ENCODE measurements around the gene DPYSL5. TPM values are rescaled to one million over a fixed set of nuclear protein-coding genes. Genes with fewer than 3 reads are reported as not detected.
A peak's percentile ranks its signal among the peaks of the same experiment; 100 is the strongest.

DPYSL5 gene
- total and polyA plus RNA-seq, 4 donors = not detected

DNA sequence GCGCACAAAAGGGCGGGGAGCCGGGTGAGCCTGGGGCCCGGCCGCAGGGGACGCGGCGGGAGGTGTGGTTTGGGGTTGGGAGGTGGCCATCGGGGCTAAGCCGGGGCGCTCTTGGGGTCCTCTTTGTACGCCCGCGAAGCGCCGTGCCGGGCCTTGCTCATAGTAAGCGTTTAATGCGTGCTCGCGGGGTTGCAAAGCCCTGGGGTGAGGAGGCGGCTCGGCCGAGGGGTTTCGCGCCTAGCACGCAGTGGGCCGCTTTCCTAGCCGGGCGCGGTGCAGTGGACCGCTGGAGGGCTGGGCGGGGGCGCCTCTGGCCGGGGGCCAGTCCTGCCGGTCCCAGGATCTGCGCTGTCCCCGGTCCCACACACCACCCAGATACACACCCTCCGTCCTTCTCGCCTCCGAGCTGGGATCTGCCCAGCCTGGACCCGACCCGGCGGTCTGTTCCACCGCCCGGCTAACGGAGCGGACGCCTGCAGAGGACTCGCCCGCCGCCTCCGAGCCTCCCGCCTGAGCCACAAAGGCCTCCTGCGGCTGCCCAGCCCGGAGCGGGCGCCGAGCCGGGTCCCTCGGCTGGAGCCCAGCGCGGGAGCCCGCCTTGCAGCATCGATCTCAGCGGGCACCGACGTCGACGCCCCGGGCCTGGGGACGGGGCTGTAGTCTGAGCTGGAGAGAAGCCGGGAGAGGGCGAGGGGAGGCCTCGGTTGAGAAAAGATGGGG is 564 bp downstream of the DPYSL5 start:
- H3K4me3 ChIP-seq (ENCODE audit: low read depth in 1 of 3, low read length in 3 of 3) = peak overlapping the region in 1 of 3 donors; percentile 44
- no peak for DNase-seq (ENCODE audit: low spot score)
- no peak overlapping the region for H3K27ac ChIP-seq (ENCODE audit: low read depth in 1 of 2, low read length in 2 of 2)
- 3% methylated on average over 75 of the region's 75 CpGs for WGBS
- H3K27me3 ChIP-seq (ENCODE audit: control insufficient read depth in 4 of 4, insufficient read depth in 4 of 4, low read length in 3 of 4) = peaks cover 7 to 26% (median 17%) of the 10 kb centered on the region in 4 donors
- no peaks in the 10 kb centered on the region for H3K36me3 ChIP-seq (ENCODE audit: control insufficient read depth in 4 of 4, insufficient read depth in 3 of 4, low read depth in 1 of 4, low read length in 3 of 4)
- peaks cover 14 to 37% (median 18%) of the 10 kb centered on the region in 4 donors for H3K4me1 ChIP-seq (ENCODE audit: control insufficient read depth in 4 of 4, insufficient read depth in 4 of 4, low read length in 3 of 4)
- H3K9me3 ChIP-seq (ENCODE audit: control insufficient read depth in 4 of 4, low read length in 3 of 4) = no peaks in the 10 kb centered on the region
- H3K9ac ChIP-seq (ENCODE audit: low read depth in 1 of 2, low read length in 2 of 2) = no peak overlapping the region
- TF ChIP-seq EGR1 (IDR thresholded peaks at IDR 0.05; ENCODE audit: low read depth in 2 of 2) = no peak

DNA sequence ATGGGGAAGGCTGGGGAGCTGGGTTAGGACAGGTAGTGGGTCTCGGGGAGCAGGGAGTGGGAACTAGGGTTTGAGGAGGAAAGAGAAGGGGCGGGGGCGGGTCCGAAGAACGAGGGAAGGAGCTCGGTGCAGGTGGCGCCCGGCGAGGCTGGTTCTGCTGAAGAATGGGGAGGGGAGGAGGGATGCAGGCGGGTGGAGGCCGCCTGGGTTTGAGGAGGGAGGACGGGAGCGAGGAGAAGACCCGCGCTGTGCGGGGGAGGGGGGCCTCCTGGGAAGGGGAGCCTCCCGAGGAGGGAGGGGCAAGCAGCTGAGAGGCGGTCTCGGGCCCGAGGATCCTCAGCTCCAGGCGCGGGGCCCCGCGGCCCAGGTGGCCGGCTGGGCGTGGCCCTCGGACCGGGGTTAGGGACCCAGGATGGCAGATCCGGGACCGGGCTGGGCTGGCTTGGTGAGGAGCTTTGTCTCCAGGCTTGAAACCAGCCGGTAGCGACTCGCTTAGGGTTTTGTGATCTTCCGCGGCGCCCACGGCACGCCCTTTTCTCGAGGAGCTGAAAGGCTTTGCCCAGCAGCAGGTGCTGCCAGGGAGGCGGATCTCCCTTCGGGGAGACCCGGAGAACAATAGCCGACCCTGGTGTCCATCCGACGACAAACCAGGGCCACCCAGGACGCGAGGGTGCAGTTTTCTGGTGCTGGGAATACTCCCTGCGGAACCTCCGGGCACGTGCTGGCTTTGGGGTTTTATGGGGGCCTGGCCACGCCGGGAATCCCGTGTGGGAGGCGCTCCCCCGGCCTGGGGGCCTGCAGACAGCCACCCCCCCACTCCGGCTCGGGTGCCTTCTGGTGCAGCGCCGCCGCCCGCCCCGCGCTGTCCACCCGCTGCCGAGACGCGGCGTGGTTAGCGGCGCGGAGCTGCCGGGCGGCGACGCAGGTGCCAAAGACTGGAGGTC is 1.4 kb downstream of the DPYSL5 start:
- peaks cover 7 to 26% (median 17%) of the 10 kb centered on the region in 4 donors for H3K27me3 ChIP-seq (ENCODE audit: control insufficient read depth in 4 of 4, insufficient read depth in 4 of 4, low read length in 3 of 4)
- DNase-seq (ENCODE audit: low spot score) = no peak

More for the DNA sequence above, 1.4 kb downstream of the DPYSL5 start:
- H3K4me1 ChIP-seq (ENCODE audit: control insufficient read depth in 4 of 4, insufficient read depth in 4 of 4, low read length in 3 of 4) = peaks cover 14 to 37% (median 18%) of the 10 kb centered on the region in 4 donors
- no peak overlapping the region for H3K9ac ChIP-seq (ENCODE audit: low read depth in 1 of 2, low read length in 2 of 2)
- no peaks in the 10 kb centered on the region for H3K36me3 ChIP-seq (ENCODE audit: control insufficient read depth in 4 of 4, insufficient read depth in 3 of 4, low read depth in 1 of 4, low read length in 3 of 4)
- H3K4me3 ChIP-seq (ENCODE audit: low read depth in 1 of 3, low read length in 3 of 3) = peak overlapping the region in 1 of 3 donors; percentile 26
- WGBS = 4% methylated on average over 75 of the region's 75 CpGs
- H3K9me3 ChIP-seq (ENCODE audit: control insufficient read depth in 4 of 4, low read length in 3 of 4) = no peaks in the 10 kb centered on the region
- H3K27ac ChIP-seq (ENCODE audit: low read depth in 1 of 2, low read length in 2 of 2) = no peak overlapping the region
- TF ChIP-seq JUND (IDR thresholded peaks at IDR 0.05) (no peak), GABPA (IDR thresholded peaks at IDR 0.05 in 1 of 2, conservative IDR thresholded peaks at IDR 0.05 in 1 of 2) (no peak), RXRA (IDR thresholded peaks at IDR 0.05) (no peak), SP1 (IDR thresholded peaks at IDR 0.05) (no peak), RAD21 (IDR thresholded peaks at IDR 0.05) (no peak), TAF1 (conservative IDR thresholded peaks at IDR 0.05) (no peak), EGR1 (IDR thresholded peaks at IDR 0.05; ENCODE audit: low read depth in 2 of 2) (no peak), NR2F2 (IDR thresholded peaks at IDR 0.05) (no peak), YY1 (IDR thresholded peaks at IDR 0.05) (no peak), HNF4A (conservative IDR thresholded peaks at IDR 0.05) (no peak), FOXA2 (IDR thresholded peaks at IDR 0.05) (no peak), HNF4G (IDR thresholded peaks at IDR 0.05) (no peak), FOXA1 (IDR thresholded peaks at IDR 0.05) (no peak)
- TF ChIP-seq, protein P1, sequence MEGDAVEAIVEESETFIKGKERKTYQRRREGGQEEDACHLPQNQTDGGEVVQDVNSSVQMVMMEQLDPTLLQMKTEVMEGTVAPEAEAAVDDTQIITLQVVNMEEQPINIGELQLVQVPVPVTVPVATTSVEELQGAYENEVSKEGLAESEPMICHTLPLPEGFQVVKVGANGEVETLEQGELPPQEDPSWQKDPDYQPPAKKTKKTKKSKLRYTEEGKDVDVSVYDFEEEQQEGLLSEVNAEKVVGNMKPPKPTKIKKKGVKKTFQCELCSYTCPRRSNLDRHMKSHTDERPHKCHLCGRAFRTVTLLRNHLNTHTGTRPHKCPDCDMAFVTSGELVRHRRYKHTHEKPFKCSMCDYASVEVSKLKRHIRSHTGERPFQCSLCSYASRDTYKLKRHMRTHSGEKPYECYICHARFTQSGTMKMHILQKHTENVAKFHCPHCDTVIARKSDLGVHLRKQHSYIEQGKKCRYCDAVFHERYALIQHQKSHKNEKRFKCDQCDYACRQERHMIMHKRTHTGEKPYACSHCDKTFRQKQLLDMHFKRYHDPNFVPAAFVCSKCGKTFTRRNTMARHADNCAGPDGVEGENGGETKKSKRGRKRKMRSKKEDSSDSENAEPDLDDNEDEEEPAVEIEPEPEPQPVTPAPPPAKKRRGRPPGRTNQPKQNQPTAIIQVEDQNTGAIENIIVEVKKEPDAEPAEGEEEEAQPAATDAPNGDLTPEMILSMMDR (IDR thresholded peaks at IDR 0.05; ENCODE audit: low read depth, low read length, missing input control) = no peak
- TF ChIP-seq, protein P2, sequence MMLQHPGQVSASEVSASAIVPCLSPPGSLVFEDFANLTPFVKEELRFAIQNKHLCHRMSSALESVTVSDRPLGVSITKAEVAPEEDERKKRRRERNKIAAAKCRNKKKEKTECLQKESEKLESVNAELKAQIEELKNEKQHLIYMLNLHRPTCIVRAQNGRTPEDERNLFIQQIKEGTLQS (IDR thresholded peaks at IDR 0.05) = no peak
- TF ChIP-seq, protein P3, sequence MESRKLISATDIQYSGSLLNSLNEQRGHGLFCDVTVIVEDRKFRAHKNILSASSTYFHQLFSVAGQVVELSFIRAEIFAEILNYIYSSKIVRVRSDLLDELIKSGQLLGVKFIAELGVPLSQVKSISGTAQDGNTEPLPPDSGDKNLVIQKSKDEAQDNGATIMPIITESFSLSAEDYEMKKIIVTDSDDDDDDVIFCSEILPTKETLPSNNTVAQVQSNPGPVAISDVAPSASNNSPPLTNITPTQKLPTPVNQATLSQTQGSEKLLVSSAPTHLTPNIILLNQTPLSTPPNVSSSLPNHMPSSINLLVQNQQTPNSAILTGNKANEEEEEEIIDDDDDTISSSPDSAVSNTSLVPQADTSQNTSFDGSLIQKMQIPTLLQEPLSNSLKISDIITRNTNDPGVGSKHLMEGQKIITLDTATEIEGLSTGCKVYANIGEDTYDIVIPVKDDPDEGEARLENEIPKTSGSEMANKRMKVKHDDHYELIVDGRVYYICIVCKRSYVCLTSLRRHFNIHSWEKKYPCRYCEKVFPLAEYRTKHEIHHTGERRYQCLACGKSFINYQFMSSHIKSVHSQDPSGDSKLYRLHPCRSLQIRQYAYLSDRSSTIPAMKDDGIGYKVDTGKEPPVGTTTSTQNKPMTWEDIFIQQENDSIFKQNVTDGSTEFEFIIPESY (IDR thresholded peaks at IDR 0.05) = no peak
- TF ChIP-seq, protein P4, sequence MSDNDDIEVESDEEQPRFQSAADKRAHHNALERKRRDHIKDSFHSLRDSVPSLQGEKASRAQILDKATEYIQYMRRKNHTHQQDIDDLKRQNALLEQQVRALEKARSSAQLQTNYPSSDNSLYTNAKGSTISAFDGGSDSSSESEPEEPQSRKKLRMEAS (IDR thresholded peaks at IDR 0.05) = no peak
- TF ChIP-seq, protein P5, sequence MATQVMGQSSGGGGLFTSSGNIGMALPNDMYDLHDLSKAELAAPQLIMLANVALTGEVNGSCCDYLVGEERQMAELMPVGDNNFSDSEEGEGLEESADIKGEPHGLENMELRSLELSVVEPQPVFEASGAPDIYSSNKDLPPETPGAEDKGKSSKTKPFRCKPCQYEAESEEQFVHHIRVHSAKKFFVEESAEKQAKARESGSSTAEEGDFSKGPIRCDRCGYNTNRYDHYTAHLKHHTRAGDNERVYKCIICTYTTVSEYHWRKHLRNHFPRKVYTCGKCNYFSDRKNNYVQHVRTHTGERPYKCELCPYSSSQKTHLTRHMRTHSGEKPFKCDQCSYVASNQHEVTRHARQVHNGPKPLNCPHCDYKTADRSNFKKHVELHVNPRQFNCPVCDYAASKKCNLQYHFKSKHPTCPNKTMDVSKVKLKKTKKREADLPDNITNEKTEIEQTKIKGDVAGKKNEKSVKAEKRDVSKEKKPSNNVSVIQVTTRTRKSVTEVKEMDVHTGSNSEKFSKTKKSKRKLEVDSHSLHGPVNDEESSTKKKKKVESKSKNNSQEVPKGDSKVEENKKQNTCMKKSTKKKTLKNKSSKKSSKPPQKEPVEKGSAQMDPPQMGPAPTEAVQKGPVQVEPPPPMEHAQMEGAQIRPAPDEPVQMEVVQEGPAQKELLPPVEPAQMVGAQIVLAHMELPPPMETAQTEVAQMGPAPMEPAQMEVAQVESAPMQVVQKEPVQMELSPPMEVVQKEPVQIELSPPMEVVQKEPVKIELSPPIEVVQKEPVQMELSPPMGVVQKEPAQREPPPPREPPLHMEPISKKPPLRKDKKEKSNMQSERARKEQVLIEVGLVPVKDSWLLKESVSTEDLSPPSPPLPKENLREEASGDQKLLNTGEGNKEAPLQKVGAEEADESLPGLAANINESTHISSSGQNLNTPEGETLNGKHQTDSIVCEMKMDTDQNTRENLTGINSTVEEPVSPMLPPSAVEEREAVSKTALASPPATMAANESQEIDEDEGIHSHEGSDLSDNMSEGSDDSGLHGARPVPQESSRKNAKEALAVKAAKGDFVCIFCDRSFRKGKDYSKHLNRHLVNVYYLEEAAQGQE (IDR thresholded peaks at IDR 0.05) = no peak

Data from liver (tissue), 9 donors.